RWPE2 (cell line): ENCODE results near the gene ALS2.

Experiments used
- ATAC-seq: fragments of 200-7000 bp; cut with Tn5 transposase; 3 replicates; pipeline ENCODE4 v1.9.1; 2021; ENCODE audit warnings: low read depth
- DNase-seq: peaks from one replicate; pipeline ENCODE4 v3.0.0-alpha.2; 2020; ENCODE audit warnings: low spot score
- H3K27ac ChIP-seq: fragments of 450-650 bp; 2 replicates; pipeline ENCODE4 v1.5.1; 2017; ENCODE audit warnings: mild to moderate bottlenecking; ENCODE audit not compliant: poor library complexity, severe bottlenecking
- H3K27me3 ChIP-seq: fragments of 250-450 bp; sonication (Bioruptor Pico); 2 replicates; pipeline ENCODE4 v1.5.1; 2021; ENCODE audit warnings: mild to moderate bottlenecking, moderate library complexity; ENCODE audit not compliant: insufficient read depth, poor library complexity, severe bottlenecking
- H3K36me3 ChIP-seq: fragments of 250-450 bp; sonication (Bioruptor Pico); 2 replicates; pipeline ENCODE4 v1.5.1; 2020; ENCODE audit warnings: low read depth, mild to moderate bottlenecking, moderate library complexity
- H3K4me1 ChIP-seq: fragments of 250-450 bp; sonication (Bioruptor Pico); 2 replicates; pipeline ENCODE4 v1.5.1; 2021; ENCODE audit warnings: mild to moderate bottlenecking, moderate library complexity; ENCODE audit not compliant: insufficient read depth, poor library complexity, severe bottlenecking
- H3K4me3 ChIP-seq: fragments of 250-450 bp; sonication (Bioruptor Pico); 2 replicates; pipeline ENCODE4 v1.5.1; 2021; ENCODE audit warnings: mild to moderate bottlenecking, moderate library complexity; ENCODE audit not compliant: severe bottlenecking
- H3K9me3 ChIP-seq: fragments of 250-450 bp; sonication (Bioruptor Pico); 2 replicates; pipeline ENCODE4 v1.5.1; 2021; ENCODE audit warnings: mild to moderate bottlenecking, moderate library complexity; ENCODE audit not compliant: severe bottlenecking
- TF ChIP-seq, protein P1 (sequence below): fragments of 450-650 bp; IDR thresholded peaks from one replicate; pipeline ENCODE4 v1.5.1; 2017; ENCODE audit warnings: mild to moderate bottlenecking, moderate library complexity; ENCODE audit not compliant: poor library complexity, severe bottlenecking

ALS2 gene

DNA sequence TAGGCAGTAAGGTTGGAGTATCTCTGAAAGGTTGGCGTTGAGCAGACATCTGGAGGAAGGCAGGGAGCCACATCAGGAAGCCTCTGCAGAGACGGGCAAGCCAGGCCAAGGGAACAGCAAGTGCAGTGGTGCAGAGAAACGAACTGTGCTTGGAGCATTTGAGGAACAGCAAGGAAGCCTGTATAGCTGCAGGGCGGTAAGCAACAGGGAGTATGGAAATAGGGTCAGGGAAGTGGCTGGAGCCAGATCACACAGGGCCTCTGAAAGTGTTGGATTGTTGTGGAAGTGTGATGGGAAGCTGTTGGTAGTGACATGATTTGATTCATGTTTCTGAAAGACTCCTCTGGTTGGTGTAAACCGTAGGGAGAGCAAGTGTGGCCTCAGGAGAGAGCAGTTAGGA, 124.0 kb downstream of the ALS2 start:
- peaks cover 6% of the 10 kb centered on the region for H3K4me1 ChIP-seq
- no peak overlapping the region for H3K4me3 ChIP-seq
- no peaks in the 10 kb centered on the region for H3K9me3 ChIP-seq
- ATAC-seq = no peak
- DNase-seq = no peak
- no peak overlapping the region for H3K27ac ChIP-seq
- TF ChIP-seq, protein P1, sequence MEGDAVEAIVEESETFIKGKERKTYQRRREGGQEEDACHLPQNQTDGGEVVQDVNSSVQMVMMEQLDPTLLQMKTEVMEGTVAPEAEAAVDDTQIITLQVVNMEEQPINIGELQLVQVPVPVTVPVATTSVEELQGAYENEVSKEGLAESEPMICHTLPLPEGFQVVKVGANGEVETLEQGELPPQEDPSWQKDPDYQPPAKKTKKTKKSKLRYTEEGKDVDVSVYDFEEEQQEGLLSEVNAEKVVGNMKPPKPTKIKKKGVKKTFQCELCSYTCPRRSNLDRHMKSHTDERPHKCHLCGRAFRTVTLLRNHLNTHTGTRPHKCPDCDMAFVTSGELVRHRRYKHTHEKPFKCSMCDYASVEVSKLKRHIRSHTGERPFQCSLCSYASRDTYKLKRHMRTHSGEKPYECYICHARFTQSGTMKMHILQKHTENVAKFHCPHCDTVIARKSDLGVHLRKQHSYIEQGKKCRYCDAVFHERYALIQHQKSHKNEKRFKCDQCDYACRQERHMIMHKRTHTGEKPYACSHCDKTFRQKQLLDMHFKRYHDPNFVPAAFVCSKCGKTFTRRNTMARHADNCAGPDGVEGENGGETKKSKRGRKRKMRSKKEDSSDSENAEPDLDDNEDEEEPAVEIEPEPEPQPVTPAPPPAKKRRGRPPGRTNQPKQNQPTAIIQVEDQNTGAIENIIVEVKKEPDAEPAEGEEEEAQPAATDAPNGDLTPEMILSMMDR = no peak
- no peaks in the 10 kb centered on the region for H3K36me3 ChIP-seq
- no peaks in the 10 kb centered on the region for H3K27me3 ChIP-seq

DNA sequence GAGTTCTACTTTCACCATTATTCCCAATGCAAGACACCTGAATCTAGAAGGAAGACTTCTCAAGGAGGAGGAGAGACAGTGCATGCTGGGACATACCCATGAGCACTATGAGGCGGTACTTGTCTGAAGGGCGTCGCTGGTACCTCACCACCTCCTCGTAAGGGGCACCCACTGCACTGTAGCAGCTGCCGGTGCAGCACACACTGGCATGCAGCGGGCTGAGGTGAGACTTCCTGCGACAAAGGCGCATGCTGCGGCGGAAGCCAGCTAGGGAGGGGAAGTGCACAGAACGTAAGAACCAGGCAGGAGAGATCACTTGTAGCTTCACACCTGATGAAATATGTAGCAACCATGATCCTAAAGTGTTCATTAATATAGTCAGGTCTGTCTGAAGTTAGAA, 124.6 kb downstream of the ALS2 start:
- H3K4me3 ChIP-seq = no peak overlapping the region
- H3K4me1 ChIP-seq = peaks cover 6% of the 10 kb centered on the region
- ATAC-seq = no peak
- no peak overlapping the region for H3K27ac ChIP-seq
- no peak for DNase-seq
- no peaks in the 10 kb centered on the region for H3K9me3 ChIP-seq
- TF ChIP-seq, protein P1 = no peak
- H3K36me3 ChIP-seq = no peaks in the 10 kb centered on the region
- H3K27me3 ChIP-seq = no peaks in the 10 kb centered on the region

DNA sequence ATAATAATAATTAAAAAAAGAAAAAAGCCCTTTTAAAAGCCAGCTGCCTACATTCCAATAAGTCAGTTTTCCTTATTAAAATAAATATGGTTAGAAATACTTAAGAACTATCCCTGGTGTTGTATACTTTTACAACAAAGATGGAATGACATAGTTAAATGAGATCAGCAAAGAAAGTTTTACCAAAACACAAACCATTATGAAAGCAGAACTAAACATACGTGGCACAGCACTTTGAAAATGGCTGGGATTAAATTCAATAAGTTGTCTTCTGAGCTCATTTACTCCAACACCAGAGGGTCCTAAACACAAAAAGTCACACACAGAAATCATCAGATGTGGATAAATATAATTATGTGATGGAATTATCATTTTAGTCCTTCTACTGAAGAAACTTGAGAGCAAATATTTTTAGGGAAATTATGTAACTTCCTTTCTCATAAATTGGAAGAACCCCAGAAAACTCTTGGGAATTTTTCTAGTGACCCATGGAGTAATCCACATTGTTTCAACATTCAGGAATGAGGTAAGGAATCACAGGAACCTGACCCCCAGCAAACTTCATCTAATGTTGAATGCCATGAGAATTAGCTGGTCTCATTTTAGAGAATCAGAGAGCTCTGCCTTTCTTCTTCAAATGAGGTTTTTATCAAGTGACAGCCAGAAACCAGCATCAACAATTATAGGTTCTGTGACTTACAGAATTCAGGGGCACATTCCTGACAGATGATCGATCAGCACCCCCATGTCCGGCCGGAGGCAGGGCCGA, 125.9 kb downstream of the ALS2 start:
- no peak for DNase-seq
- TF ChIP-seq, protein P1 = no peak
- H3K27me3 ChIP-seq = no peaks in the 10 kb centered on the region
- 0 out of 3 replicates have a peak, but pooled peaks have one; percentile 14 for ATAC-seq
- H3K9me3 ChIP-seq = no peaks in the 10 kb centered on the region
- H3K27ac ChIP-seq = no peak overlapping the region
- no peak overlapping the region for H3K4me3 ChIP-seq
- no peaks in the 10 kb centered on the region for H3K36me3 ChIP-seq
- H3K4me1 ChIP-seq = peaks cover 6% of the 10 kb centered on the region

DNA sequence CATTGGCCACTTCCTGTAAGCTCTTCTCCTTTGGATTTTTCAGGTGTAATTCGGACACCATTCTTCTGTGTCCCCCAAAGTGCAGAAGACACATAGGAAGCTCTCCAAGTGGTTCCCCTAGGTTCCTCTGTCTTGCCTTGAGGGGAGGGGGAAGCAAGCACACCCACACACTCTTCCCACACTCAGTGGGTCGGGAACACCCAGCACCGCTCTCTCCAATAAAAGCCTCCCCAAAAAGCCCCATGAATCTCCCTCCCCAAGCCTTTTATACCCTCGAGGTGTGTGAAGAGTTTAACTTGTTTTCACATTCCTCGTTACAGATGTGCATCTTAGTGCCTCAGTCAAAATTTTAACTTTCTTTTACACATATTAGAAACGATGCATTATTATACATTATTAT, 127.5 kb downstream of the ALS2 start:
- ATAC-seq (no peak), DNase-seq (no peak)
- Histone ChIP-seq H3K4me3 (no peak overlapping the region), H3K36me3 (no peaks in the 10 kb centered on the region), H3K27me3 (no peaks in the 10 kb centered on the region), H3K4me1 (peaks cover 6% of the 10 kb centered on the region), H3K27ac (peak overlapping the region; percentile 13), H3K9me3 (no peaks in the 10 kb centered on the region)
- TF ChIP-seq, protein P1 = no peak
